CD14-positive monocyte (primary cell): Measurements from ENCODE around the gene ACAP3. TPM values are rescaled to one million over a fixed set of nuclear protein-coding genes. Genes with fewer than 3 reads are reported as not detected.
A peak's percentile ranks its signal among the peaks of the same experiment; 100 is the strongest.

Experiments used
- DNase-seq, 3 donors: peaks; one replicate each; pipeline ENCODE4 v3.0.0-alpha.2; 2011 to 2022
- H2AFZ ChIP-seq: 2 replicates; pipeline ENCODE4 v1.6.0; 2012; ENCODE audit warnings: mild to moderate bottlenecking, low read depth, low read length, inconsistent platforms; ENCODE audit not compliant: insufficient read depth, poor library complexity, severe bottlenecking
- H3K27ac ChIP-seq, 2 donors: 1 replicate in 1 of 2; 2 replicates in 1 of 2; pipeline ENCODE4 v1.5.1; 2012 to 2013; ENCODE audit warnings: low read length in 2 of 2, control low read depth in 1 of 2, inconsistent platforms in 1 of 2, low read depth in 1 of 2, mild to moderate bottlenecking in 1 of 2
- H3K27me3 ChIP-seq, 2 donors: one replicate each; pipeline versions ENCODE4 v1.6.0 to v1.6.1; 2011 to 2013; ENCODE audit warnings: low read length in 2 of 2; ENCODE audit not compliant: control insufficient read depth in 2 of 2, insufficient read depth in 2 of 2
- H3K36me3 ChIP-seq, 2 donors: replicated peaks in 1 of 2; 1 replicate in 1 of 2; 2 replicates in 1 of 2; pipeline versions ENCODE4 v1.5.1 to v1.6.1; 2012 to 2013; ENCODE audit warnings: low read length in 2 of 2, control low read depth in 1 of 2, inconsistent platforms in 1 of 2, mild to moderate bottlenecking in 1 of 2; ENCODE audit not compliant: insufficient read depth in 2 of 2, control insufficient read depth in 1 of 2
- H3K4me1 ChIP-seq, 2 donors: 1 replicate in 1 of 2; 2 replicates in 1 of 2; pipeline versions ENCODE4 v1.5.1 to v1.6.1; 2012 to 2013; ENCODE audit warnings: low read length in 2 of 2, control low read depth in 1 of 2, inconsistent platforms in 1 of 2, mild to moderate bottlenecking in 1 of 2, moderate library complexity in 1 of 2; ENCODE audit not compliant: insufficient read depth in 2 of 2, control insufficient read depth in 1 of 2
- H3K4me2 ChIP-seq: replicated peaks from 2 replicates; pipeline ENCODE3; 2012; ENCODE audit warnings: low read length, moderate library complexity, mild to moderate bottlenecking; ENCODE audit not compliant: poor library complexity, severe bottlenecking; ENCODE audit errors: extremely low read depth
- H3K4me3 ChIP-seq, 3 experiments: fragments of 200-600 bp in 1 of 3; sonication (generic) in 1 of 3; replicated peaks in 1 of 3; 1 replicate in 2 of 3; 2 replicates in 1 of 3; pipeline ENCODE4 v1.5.1; 2011 to 2013; ENCODE audit warnings: low read length in 3 of 3, mild to moderate bottlenecking in 3 of 3, control low read depth in 2 of 3, low read depth in 2 of 3, inconsistent platforms in 1 of 3, moderate library complexity in 1 of 3
- H3K79me2 ChIP-seq: 2 replicates; pipeline ENCODE4 v1.6.0; 2012; ENCODE audit warnings: mild to moderate bottlenecking, control low read depth, inconsistent platforms, low read length, moderate library complexity; ENCODE audit not compliant: insufficient read depth
- H3K9ac ChIP-seq: 2 replicates; pipeline ENCODE4 v1.6.0; 2017; ENCODE audit warnings: low read length, mild to moderate bottlenecking; ENCODE audit not compliant: insufficient read depth, poor library complexity, severe bottlenecking
- H3K9me3 ChIP-seq, 2 donors: replicated peaks in 1 of 2; 1 replicate in 1 of 2; 2 replicates in 1 of 2; pipeline versions ENCODE4 v1.5.1 to v1.6.1; 2012 to 2013; ENCODE audit warnings: low read length in 2 of 2, control low read depth in 1 of 2; ENCODE audit not compliant: control insufficient read depth in 1 of 2, insufficient read depth in 1 of 2
- H4K20me1 ChIP-seq: 2 replicates; pipeline ENCODE4 v1.6.0; 2012; ENCODE audit warnings: mild to moderate bottlenecking, low read length, control low read depth, moderate library complexity; ENCODE audit not compliant: insufficient read depth
- H3K27ac Mint-ChIP-seq, 7 donors: one replicate each; pipeline ENCODE4 v1.8.0; 2020; ENCODE audit warnings: mild to moderate bottlenecking in 7 of 7, mixed read lengths in 7 of 7, moderate library complexity in 6 of 7, inconsistent platforms in 2 of 7
- H3K27me3 Mint-ChIP-seq, 3 donors: one replicate each; pipeline ENCODE4 v1.8.0; 2021 to 2022; ENCODE audit warnings: low read depth in 3 of 3, mild to moderate bottlenecking in 3 of 3, mixed read lengths in 3 of 3, moderate library complexity in 3 of 3, inconsistent platforms in 1 of 3
- H3K36me3 Mint-ChIP-seq, 2 donors: one replicate each; pipeline ENCODE4 v1.8.0; 2020; ENCODE audit warnings: mixed read lengths in 2 of 2, inconsistent platforms in 1 of 2, mild to moderate bottlenecking in 1 of 2
- H3K4me1 Mint-ChIP-seq: one replicate; pipeline ENCODE4 v1.8.0; 2020; ENCODE audit warnings: mild to moderate bottlenecking, mixed read lengths
- H3K4me3 Mint-ChIP-seq, 2 donors: one replicate each; pipeline ENCODE4 v1.8.0; 2020; ENCODE audit warnings: mild to moderate bottlenecking in 2 of 2, mixed read lengths in 2 of 2, moderate library complexity in 1 of 2
- H3K9me3 Mint-ChIP-seq, 7 donors: one replicate each; pipeline ENCODE4 v1.8.0; 2020 to 2022; ENCODE audit warnings: mixed read lengths in 7 of 7, mild to moderate bottlenecking in 6 of 7, moderate library complexity in 6 of 7, inconsistent platforms in 2 of 7
- CTCF ChIP-seq: fragments of 200-600 bp; IDR thresholded peaks from one replicate; pipeline ENCODE4 v1.8.0; 2022; ENCODE audit warnings: antibody characterized with exemption, mild to moderate bottlenecking
- WGBS: methylation state at CpG from one replicate; pipeline ENCODE4 v1.1.5; 2013; ENCODE audit warnings: missing lambda C conversion rate; ENCODE audit not compliant: insufficient coverage; 5-methylcytosine and 5-hydroxymethylcytosine counted together
- intact Hi-C, 2 donors: fragments of 100-400 bp; cut with micrococcal nuclease; formaldehyde crosslinking; loops; one replicate each; pipeline versions ENCODE4 v1.15.0 to v1.15.1; 2023
- polyA plus RNA-seq, 3 donors: library from polyadenylated mRNA; depleted of rRNA in 1 of 3; unstranded in 2 of 3; stranded (reverse) in 1 of 3; fragments of 300-500 nt in 2 of 3; fragments of >200 nt in 1 of 3; fragmentation: Illumina TruSeq in 2 of 3; gene quantifications; 1 replicate in 2 of 3; 2 replicates in 1 of 3; pipeline ENCODE4 v1.2.3, GENCODE V29; 2012 to 2021

Gene ACAP3
- polyA plus RNA-seq, 3 donors, result 3.5 to 132 (median 4.0) TPM

GRCh38 chr1:1309251-1310108, 1.8 kb upstream of the ACAP3 start:
- Histone ChIP-seq H3K27me3 (no peaks in the 10 kb centered on the region), H3K4me3 (peak overlapping the region; percentile 40 to 91 (median 88)), H3K27ac (peak overlapping the region in 1 of 2 donors; percentile 82), H3K79me2 (peaks cover 33% of the 10 kb centered on the region), H3K9ac (peak overlapping the region; percentile 81), H3K9me3 (no peaks in the 10 kb centered on the region), H3K36me3 (peaks cover 42% of the 10 kb centered on the region in 2 donors), H3K4me2 (peak overlapping the region; percentile 99), H2AFZ (peak overlapping the region; percentile 91), H4K20me1 (peaks cover 53% of the 10 kb centered on the region), H3K4me1 (peaks cover 36 to 42% of the 10 kb centered on the region in 2 donors)
- no peaks in the 10 kb centered on the region for H3K9me3 Mint-ChIP-seq
- DNase-seq, result peak in 2 of 3 donors; percentile 5 to 31
- no peak for TF ChIP-seq CTCF
- H3K4me3 Mint-ChIP-seq, result peak overlapping the region; percentile 75 to 84
- peaks cover 0 to 4% (median 0%) of the 10 kb centered on the region in 3 donors for H3K27me3 Mint-ChIP-seq
- peak overlapping the region in 3 of 7 donors; percentile 30 to 76 (median 49) for H3K27ac Mint-ChIP-seq
- H3K36me3 Mint-ChIP-seq, result peaks cover 17 to 40% of the 10 kb centered on the region in 2 donors
- 51% methylated on average over 52 of the region's 57 CpGs for WGBS
- H3K4me1 Mint-ChIP-seq, result peaks cover 30% of the 10 kb centered on the region
- intact Hi-C loops, result loop anchor here in 1 of 2 donors (5.0 kb wide), 2 partner anchors 68 to 473 kb away; partner anchors contain the start of gene AURKAIP1

- H3K36me3 ChIP-seq, result peaks cover 35 to 36% of the 10 kb centered on the region in 2 donors
- Mint-ChIP-seq H3K27me3 (peaks cover 0 to 4% (median 0%) of the 10 kb centered on the region in 3 donors), H3K36me3 (peaks cover 15 to 33% of the 10 kb centered on the region in 2 donors), H3K27ac (peak overlapping the region in 6 of 7 donors; percentile 52 to 85 (median 80)), H3K9me3 (no peaks in the 10 kb centered on the region), H3K4me1 (peaks cover 35% of the 10 kb centered on the region), H3K4me3 (peak overlapping the region; percentile 80 to 89)
- H3K9me3 ChIP-seq, result no peaks in the 10 kb centered on the region
- no peak for TF ChIP-seq CTCF
- peak overlapping the region; percentile 40 to 91 (median 88) for H3K4me3 ChIP-seq
- WGBS, result under 1% methylated on average over 66 of the region's 66 CpGs
- H3K4me2 ChIP-seq, result peak overlapping the region; percentile 99
- H4K20me1 ChIP-seq, result peaks cover 53% of the 10 kb centered on the region
- peak overlapping the region; percentile 81 for H3K9ac ChIP-seq
- no peak for DNase-seq
- H3K27ac ChIP-seq, result peak overlapping the region; percentile 75 to 82
- H3K4me1 ChIP-seq, result peaks cover 39 to 48% of the 10 kb centered on the region in 2 donors
- peaks cover 39% of the 10 kb centered on the region for H3K79me2 ChIP-seq
- H3K27me3 ChIP-seq, result no peaks in the 10 kb centered on the region
- peak overlapping the region; percentile 91 for H2AFZ ChIP-seq
- intact Hi-C loops, result loop anchor here in 1 of 2 donors (5.0 kb wide), 2 partner anchors 68 to 473 kb away; partner anchors contain the start of gene AURKAIP1
Observed at GRCh38 chr1:1308756-1309250, 1.1 kb upstream of the ACAP3 start.
